Panc1 (cell line): ENCODE measurements around the gene TMEM179B. TPM values are rescaled to one million over a fixed set of nuclear protein-coding genes. Genes with fewer than 3 reads are reported as not detected.
"Not testable (repeated sequence)": the region's sequence is repeated elsewhere in the genome, so short reads cannot be mapped to it uniquely, and the experiment has no call there.

Experiments
- ATAC-seq: fragments of 200-7000 bp; cut with Tn5 transposase; 2 replicates; pipeline ENCODE4 v1.9.1; 2020; ENCODE audit warnings: mild to moderate bottlenecking, moderate library complexity
- BruUV-seq: library from RNA; stranded (reverse); fragments of 400-500 nt; replicated peaks from 2 replicates; lab custom pipeline; 2021; lab: Mats Ljungman, UMichigan
- CTCF ChIA-PET: fragments of 300-600 bp; sonication (Branson Sonifier 250); formaldehyde crosslinking; loops from one replicate; lab custom pipeline; 2022; ENCODE audit warnings: antibody characterized with exemption; lab: Charles Lee
- POLR2A ChIA-PET: fragments of 300-600 bp; sonication (Branson Sonifier 250); formaldehyde crosslinking; loops from one replicate; lab custom pipeline; 2022; ENCODE audit warnings: antibody characterized with exemption; lab: Charles Lee
- DNase-seq: peaks from one replicate; pipeline ENCODE4 v3.0.0-alpha.2; 2010; ENCODE audit warnings: low read depth, low spot score
- H3K27ac ChIP-seq: 2 replicates; pipeline ENCODE4 v1.5.1; 2011; ENCODE audit warnings: mild to moderate bottlenecking, low read length, inconsistent platforms
- H3K27me3 ChIP-seq: fragments of 200-500 bp; sonication (Bioruptor generic); 2 replicates; pipeline ENCODE4 v1.6.0; 2014; ENCODE audit warnings: low read length, inconsistent platforms; ENCODE audit not compliant: control insufficient read depth, insufficient read depth
- H3K36me3 ChIP-seq: fragments of 200-500 bp; sonication (Bioruptor generic); 2 replicates; pipeline ENCODE4 v1.5.1; 2014; ENCODE audit warnings: inconsistent platforms, mild to moderate bottlenecking, low read length, moderate library complexity; ENCODE audit not compliant: control insufficient read depth, insufficient read depth
- H3K4me1 ChIP-seq: 2 replicates; pipeline ENCODE4 v1.5.1; 2011; ENCODE audit warnings: inconsistent platforms, mild to moderate bottlenecking, low read length, moderate library complexity; ENCODE audit not compliant: control insufficient read depth, insufficient read depth
- H3K4me3 ChIP-seq, 2 experiments: 2 replicates each; pipeline ENCODE4 v1.5.1; 2011 to 2012; ENCODE audit warnings: low read depth in 2 of 2, low read length in 2 of 2, mild to moderate bottlenecking in 2 of 2, inconsistent platforms in 1 of 2, moderate library complexity in 1 of 2
- H3K9me3 ChIP-seq: fragments of 200-500 bp; sonication (Bioruptor generic); 2 replicates; pipeline ENCODE4 v1.5.1; 2014; ENCODE audit warnings: low read depth, mild to moderate bottlenecking, inconsistent platforms, low read length, moderate library complexity; ENCODE audit not compliant: control insufficient read depth, insufficient read depth
- POLR2AphosphoS5 ChIP-seq: IDR thresholded peaks from 2 replicates; pipeline ENCODE4 v1.6.1; 2012; ENCODE audit warnings: mild to moderate bottlenecking, low read depth, low read length, moderate library complexity
- SIN3A ChIP-seq: IDR thresholded peaks from 2 replicates; pipeline ENCODE4 v1.6.1; 2012; ENCODE audit warnings: low read depth, mild to moderate bottlenecking, low read length, moderate library complexity, borderline replicate concordance; ENCODE audit not compliant: insufficient read depth
- TCF7L2 ChIP-seq: IDR thresholded peaks from 2 replicates; pipeline ENCODE4 v1.6.1; 2011; ENCODE audit warnings: mild to moderate bottlenecking, low read depth, low read length, inconsistent platforms
- in situ Hi-C: cut with HindIII; loops from 2 replicates; pipeline ENCODE4 v1.10.0; 2016; ENCODE audit warnings: low sequenced_read_pairs, low pct_unique_long_range_greater_than_20kb
- intact Hi-C: fragments of 100-400 bp; cut with micrococcal nuclease; formaldehyde crosslinking; loops from one replicate; pipeline ENCODE4 v1.10.0; 2022; ENCODE audit not compliant: unreplicated experiment
- total RNA-seq: library from RNA; stranded (reverse); gene quantifications from one replicate; pipeline ENCODE4 v1.2.1, GENCODE V29; 2021; ENCODE audit not compliant: unreplicated experiment
- TF ChIP-seq, protein P1 (sequence below): fragments of 450-650 bp; IDR thresholded peaks from 2 replicates; pipeline ENCODE4 v1.5.1; 2017; ENCODE audit warnings: mild to moderate bottlenecking
- TF ChIP-seq, protein P2 (sequence below), 2 experiments: IDR thresholded peaks; 2 replicates each; pipeline ENCODE4 v1.6.1; 2011 to 2012; ENCODE audit warnings: low read depth in 2 of 2, control low read depth in 1 of 2, low read length in 1 of 2, mild to moderate bottlenecking in 1 of 2, moderate library complexity in 1 of 2; ENCODE audit not compliant: insufficient read depth in 1 of 2

TMEM179B gene
- total RNA-seq, 1 experiment from 2014 or later: 50.9 TPM

DNA sequence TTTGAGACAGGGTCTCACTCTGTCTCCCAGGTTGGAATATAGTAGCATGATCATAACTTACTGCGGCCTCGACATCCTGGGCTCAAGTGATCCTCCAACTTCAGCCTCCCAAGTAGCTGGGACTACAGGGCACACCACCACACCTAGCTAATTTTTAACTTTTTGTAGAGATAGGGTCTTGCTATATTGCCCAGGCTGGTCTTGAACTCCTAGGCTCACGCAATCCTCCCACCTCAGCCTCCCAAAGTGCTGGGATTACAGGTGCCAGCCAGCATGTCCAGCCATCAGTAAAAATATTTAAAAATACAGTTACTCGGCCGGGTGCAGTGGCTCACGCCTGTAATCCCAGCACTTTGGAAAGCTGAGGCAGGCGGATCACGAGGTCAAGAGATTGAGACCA is 40.9 kb downstream of the TMEM179B start:
- CTCF ChIA-PET, H3K27me3 ChIP-seq, H3K9me3 ChIP-seq, H3K27ac ChIP-seq, ATAC-seq, BruUV-seq, in situ Hi-C loops, DNase-seq, H3K4me3 ChIP-seq, intact Hi-C loops: not testable (repeated sequence)
- Histone ChIP-seq H3K36me3 (peaks cover 20% of the 10 kb centered on the region), H3K4me1 (peaks cover 11% of the 10 kb centered on the region)
- POLR2A ChIA-PET: interaction anchor here (0.7 to 1.1 kb wide), 2 partner anchors 16 to 97 kb away, joined by 6 to 9 read pairs; no protein-coding TSS in a partner anchor

GRCh38 chr11:62830904-62831519 is 43.8 kb downstream of the TMEM179B start:
- intact Hi-C loops: no loop called here
- H3K27ac ChIP-seq: peak overlapping the region; percentile 91; the same call in 1 of the 2 replicates
- ATAC-seq (no peak), DNase-seq (no peak)
- in situ Hi-C loops: no loop called here
- peaks cover 18% of the 10 kb centered on the region for H3K4me1 ChIP-seq
- H3K36me3 ChIP-seq: peaks cover 6% of the 10 kb centered on the region
- 0 out of 2 replicates have a peak, but pooled peaks have one; percentile 53 for TF ChIP-seq SIN3A
- TF ChIP-seq, protein P1, sequence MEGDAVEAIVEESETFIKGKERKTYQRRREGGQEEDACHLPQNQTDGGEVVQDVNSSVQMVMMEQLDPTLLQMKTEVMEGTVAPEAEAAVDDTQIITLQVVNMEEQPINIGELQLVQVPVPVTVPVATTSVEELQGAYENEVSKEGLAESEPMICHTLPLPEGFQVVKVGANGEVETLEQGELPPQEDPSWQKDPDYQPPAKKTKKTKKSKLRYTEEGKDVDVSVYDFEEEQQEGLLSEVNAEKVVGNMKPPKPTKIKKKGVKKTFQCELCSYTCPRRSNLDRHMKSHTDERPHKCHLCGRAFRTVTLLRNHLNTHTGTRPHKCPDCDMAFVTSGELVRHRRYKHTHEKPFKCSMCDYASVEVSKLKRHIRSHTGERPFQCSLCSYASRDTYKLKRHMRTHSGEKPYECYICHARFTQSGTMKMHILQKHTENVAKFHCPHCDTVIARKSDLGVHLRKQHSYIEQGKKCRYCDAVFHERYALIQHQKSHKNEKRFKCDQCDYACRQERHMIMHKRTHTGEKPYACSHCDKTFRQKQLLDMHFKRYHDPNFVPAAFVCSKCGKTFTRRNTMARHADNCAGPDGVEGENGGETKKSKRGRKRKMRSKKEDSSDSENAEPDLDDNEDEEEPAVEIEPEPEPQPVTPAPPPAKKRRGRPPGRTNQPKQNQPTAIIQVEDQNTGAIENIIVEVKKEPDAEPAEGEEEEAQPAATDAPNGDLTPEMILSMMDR: no peak
- TF ChIP-seq TCF7L2: no peak
- H3K9me3 ChIP-seq: no peaks in the 10 kb centered on the region
- ChIA-PET POLR2A (interaction anchor here (0.6 to 2.1 kb wide), 3 partner anchors 8 to 43 kb away, joined by 3 to 9 read pairs (median 8); no protein-coding TSS in a partner anchor), CTCF (no interaction called here)
- no peaks in the 10 kb centered on the region for H3K27me3 ChIP-seq
- peak overlapping the region; percentile 89 to 95 for H3K4me3 ChIP-seq
- BruUV-seq: no TSS peak

GRCh38 chr11:62831520-62832335 is 44.5 kb downstream of the TMEM179B start, which contains the start of gene STX5:
Gene STX5 (minus strand): TSS chr11:62832051. CDS start chr11:62831243, 808 bp downstream.
- intact Hi-C loops (no loop called here), in situ Hi-C loops (no loop called here)
- Histone ChIP-seq H3K4me3 (peak within 1 kb of the TSS; percentile 89 to 95), H3K4me1 (peaks cover 18% of the 10 kb centered on the region), H3K27ac (peak within 1 kb of the TSS; percentile 91), H3K36me3 (peaks cover 6% of the 10 kb centered on the region), H3K9me3 (no peaks in the 10 kb centered on the region), H3K27me3 (no peaks in the 10 kb centered on the region)
- peak; percentile 91 for DNase-seq
- POLR2A ChIA-PET: interaction anchor here (0.6 to 2.1 kb wide), 5 partner anchors 9 to 1474 kb away, joined by 3 to 8 read pairs (median 6); partner anchors contain the start of gene ESRRA
- BruUV-seq: TSS peak; percentile 88
- peak; percentile 94 for ATAC-seq
- TF ChIP-seq TCF7L2 (peak; percentile 48; the same call in 1 of the 2 replicates), POLR2AphosphoS5 (peak; percentile 95)
- TF ChIP-seq, protein P2, sequence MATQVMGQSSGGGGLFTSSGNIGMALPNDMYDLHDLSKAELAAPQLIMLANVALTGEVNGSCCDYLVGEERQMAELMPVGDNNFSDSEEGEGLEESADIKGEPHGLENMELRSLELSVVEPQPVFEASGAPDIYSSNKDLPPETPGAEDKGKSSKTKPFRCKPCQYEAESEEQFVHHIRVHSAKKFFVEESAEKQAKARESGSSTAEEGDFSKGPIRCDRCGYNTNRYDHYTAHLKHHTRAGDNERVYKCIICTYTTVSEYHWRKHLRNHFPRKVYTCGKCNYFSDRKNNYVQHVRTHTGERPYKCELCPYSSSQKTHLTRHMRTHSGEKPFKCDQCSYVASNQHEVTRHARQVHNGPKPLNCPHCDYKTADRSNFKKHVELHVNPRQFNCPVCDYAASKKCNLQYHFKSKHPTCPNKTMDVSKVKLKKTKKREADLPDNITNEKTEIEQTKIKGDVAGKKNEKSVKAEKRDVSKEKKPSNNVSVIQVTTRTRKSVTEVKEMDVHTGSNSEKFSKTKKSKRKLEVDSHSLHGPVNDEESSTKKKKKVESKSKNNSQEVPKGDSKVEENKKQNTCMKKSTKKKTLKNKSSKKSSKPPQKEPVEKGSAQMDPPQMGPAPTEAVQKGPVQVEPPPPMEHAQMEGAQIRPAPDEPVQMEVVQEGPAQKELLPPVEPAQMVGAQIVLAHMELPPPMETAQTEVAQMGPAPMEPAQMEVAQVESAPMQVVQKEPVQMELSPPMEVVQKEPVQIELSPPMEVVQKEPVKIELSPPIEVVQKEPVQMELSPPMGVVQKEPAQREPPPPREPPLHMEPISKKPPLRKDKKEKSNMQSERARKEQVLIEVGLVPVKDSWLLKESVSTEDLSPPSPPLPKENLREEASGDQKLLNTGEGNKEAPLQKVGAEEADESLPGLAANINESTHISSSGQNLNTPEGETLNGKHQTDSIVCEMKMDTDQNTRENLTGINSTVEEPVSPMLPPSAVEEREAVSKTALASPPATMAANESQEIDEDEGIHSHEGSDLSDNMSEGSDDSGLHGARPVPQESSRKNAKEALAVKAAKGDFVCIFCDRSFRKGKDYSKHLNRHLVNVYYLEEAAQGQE (IDR thresholded peaks at IDR 0.05; ENCODE audit: insufficient read depth in 1 of 2, low read depth in 2 of 2, low read length in 1 of 2): no peak
- CTCF ChIA-PET: interaction anchor here (0.6 kb wide), 1 partner anchor 1302 kb away, joined by 7 read pairs; no protein-coding TSS in a partner anchor
